ENCODE measurements around the gene GRK7. TPM values are rescaled to one million over a fixed set of nuclear protein-coding genes. Genes with fewer than 3 reads are reported as not detected.
A peak's percentile ranks its signal among the peaks of the same experiment; 100 is the strongest.

GRK7 gene
- total and polyA plus RNA-seq, 9 of the 15 experiments (the other 6 are each of a cell fraction or from before 2014, with no cell fraction given), result 0.01 to 0.08 (median 0.04) TPM; not detected in 3

- BruUV-seq (replicated peaks), result no TSS peak
- in situ Hi-C loops (cut with MboI) (no loop called here), intact Hi-C loops (cut with micrococcal nuclease) (loop anchor here (5.0 kb wide), 1 partner anchor 95 kb away; the partner anchor contains the start of gene ATP1B3)
- H3K4me2 ChIP-seq (ENCODE audit: insufficient read depth, low read length), result no peak overlapping the region
- H3K9me3 ChIP-seq (replicated peaks; ENCODE audit: control insufficient read depth, insufficient read depth, low read depth, low read length), result no peaks in the 10 kb centered on the region
- no peaks in the 10 kb centered on the region for H3K9me1 ChIP-seq (ENCODE audit: control insufficient read depth, insufficient read depth, low read length)
- H3K9ac ChIP-seq (ENCODE audit: insufficient read depth in 1 of 2, low read depth in 2 of 2, low read length in 2 of 2), result no peak overlapping the region
- no peaks in the 10 kb centered on the region for H3K27me3 ChIP-seq (ENCODE audit: control insufficient read depth in 2 of 2, insufficient read depth in 2 of 2, low read length in 2 of 2)
- POLR2A ChIA-PET, result interaction anchor here (0.6 to 2.1 kb wide), 3 partner anchors 10 to 59 kb away, joined by 3 to 6 read pairs (median 3); no protein-coding TSS in a partner anchor
- H3K4me3 ChIP-seq, result no peak overlapping the region
- CTCF ChIA-PET (ENCODE audit: low intra/inter-chr PET ratio), result interaction anchor here (0.7 kb wide), 1 partner anchor 22 kb away, joined by 5 read pairs; no protein-coding TSS in a partner anchor
- no peak overlapping the region for H3K27ac ChIP-seq (ENCODE audit: extremely low read depth, low read depth, low read length)
- no peaks in the 10 kb centered on the region for H3K36me3 ChIP-seq (ENCODE audit: control insufficient read depth, insufficient read depth, low read length)
- peak overlapping the region; percentile 26; the same call in 1 of the 2 replicates for H2AFZ ChIP-seq (ENCODE audit: low read depth, low read length)
- 11% methylated on average over 4 of the region's 4 CpGs for WGBS (ENCODE audit: insufficient coverage, low coverage, missing lambda C conversion rate)
- peaks cover 0 to 6% of the 10 kb centered on the region in 2 experiments; a peak in 3 of 5 replicates for H3K4me1 ChIP-seq (replicated peaks in 1 of 2; ENCODE audit: control insufficient read depth in 2 of 2, insufficient read depth in 2 of 2, low read length in 2 of 2)
- no peak for FAIRE-seq
- DNase-seq (ENCODE audit: extremely low read depth in 1 of 4, low spot score in 3 of 4), result peak in 2 of 4 experiments; percentile 23 to 30
- H4K20me1 ChIP-seq (replicated peaks; ENCODE audit: control insufficient read depth, insufficient read depth, low read length), result no peaks in the 10 kb centered on the region
- peak; percentile 55 for ATAC-seq
- H3K79me2 ChIP-seq (ENCODE audit: control insufficient read depth, insufficient read depth, low read length), result no peaks in the 10 kb centered on the region
- TF ChIP-seq CREM (IDR thresholded peaks at IDR 0.05; ENCODE audit: low read depth), result no peak
- TF ChIP-seq TFAM (CRISPR knock-in tag; conservative IDR thresholded peaks at IDR 0.05), result no peak
- TF ChIP-seq, protein P1, sequence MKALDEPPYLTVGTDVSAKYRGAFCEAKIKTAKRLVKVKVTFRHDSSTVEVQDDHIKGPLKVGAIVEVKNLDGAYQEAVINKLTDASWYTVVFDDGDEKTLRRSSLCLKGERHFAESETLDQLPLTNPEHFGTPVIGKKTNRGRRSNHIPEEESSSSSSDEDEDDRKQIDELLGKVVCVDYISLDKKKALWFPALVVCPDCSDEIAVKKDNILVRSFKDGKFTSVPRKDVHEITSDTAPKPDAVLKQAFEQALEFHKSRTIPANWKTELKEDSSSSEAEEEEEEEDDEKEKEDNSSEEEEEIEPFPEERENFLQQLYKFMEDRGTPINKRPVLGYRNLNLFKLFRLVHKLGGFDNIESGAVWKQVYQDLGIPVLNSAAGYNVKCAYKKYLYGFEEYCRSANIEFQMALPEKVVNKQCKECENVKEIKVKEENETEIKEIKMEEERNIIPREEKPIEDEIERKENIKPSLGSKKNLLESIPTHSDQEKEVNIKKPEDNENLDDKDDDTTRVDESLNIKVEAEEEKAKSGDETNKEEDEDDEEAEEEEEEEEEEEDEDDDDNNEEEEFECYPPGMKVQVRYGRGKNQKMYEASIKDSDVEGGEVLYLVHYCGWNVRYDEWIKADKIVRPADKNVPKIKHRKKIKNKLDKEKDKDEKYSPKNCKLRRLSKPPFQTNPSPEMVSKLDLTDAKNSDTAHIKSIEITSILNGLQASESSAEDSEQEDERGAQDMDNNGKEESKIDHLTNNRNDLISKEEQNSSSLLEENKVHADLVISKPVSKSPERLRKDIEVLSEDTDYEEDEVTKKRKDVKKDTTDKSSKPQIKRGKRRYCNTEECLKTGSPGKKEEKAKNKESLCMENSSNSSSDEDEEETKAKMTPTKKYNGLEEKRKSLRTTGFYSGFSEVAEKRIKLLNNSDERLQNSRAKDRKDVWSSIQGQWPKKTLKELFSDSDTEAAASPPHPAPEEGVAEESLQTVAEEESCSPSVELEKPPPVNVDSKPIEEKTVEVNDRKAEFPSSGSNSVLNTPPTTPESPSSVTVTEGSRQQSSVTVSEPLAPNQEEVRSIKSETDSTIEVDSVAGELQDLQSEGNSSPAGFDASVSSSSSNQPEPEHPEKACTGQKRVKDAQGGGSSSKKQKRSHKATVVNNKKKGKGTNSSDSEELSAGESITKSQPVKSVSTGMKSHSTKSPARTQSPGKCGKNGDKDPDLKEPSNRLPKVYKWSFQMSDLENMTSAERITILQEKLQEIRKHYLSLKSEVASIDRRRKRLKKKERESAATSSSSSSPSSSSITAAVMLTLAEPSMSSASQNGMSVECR (CRISPR knock-in tag; IDR thresholded peaks at IDR 0.05), result no peak
- TF ChIP-seq NFIX (CRISPR knock-in tag; IDR thresholded peaks at IDR 0.05; ENCODE audit: low read depth), result no peak
- TF ChIP-seq MAFG (tag; conservative IDR thresholded peaks at IDR 0.05), result peak; percentile 25; the same call in 1 of the 2 replicates
- TF ChIP-seq RNF2 (IDR thresholded peaks at IDR 0.05), result no peak
- no peak for TF ChIP-seq CBX1 (IDR thresholded peaks at IDR 0.05; ENCODE audit: low read depth)
- no peak for TF ChIP-seq TCF3 (CRISPR knock-in tag; IDR thresholded peaks at IDR 0.05)
- no peak for TF ChIP-seq POLR2AphosphoS2 (IDR thresholded peaks at IDR 0.05; ENCODE audit: low read length)
- no peak for TF ChIP-seq HCFC1 (IDR thresholded peaks at IDR 0.05; ENCODE audit: low read depth, low read length)
These were observed 19.3 kb downstream of the GRK7 start for GRCh38 chr3:141782386-141782932.

Measured in K562 (cell line).